ENCODE data around the gene C12orf43.

Gene C12orf43

GRCh38 chr12:121030576-121031212 is 14.4 kb upstream of the C12orf43 start:
- DNase-seq (ENCODE audit: low read depth), result no peak

- no peak for DNase-seq (ENCODE audit: low read depth)
Measured at GRCh38 chr12:121026274-121027045, 10.2 kb upstream of the C12orf43 start.

- no peak for DNase-seq (ENCODE audit: low read depth)
Measured at GRCh38 chr12:121025442-121026226, 9.3 kb upstream of the C12orf43 start.

GRCh38 chr12:121023799-121024198 is 7.5 kb upstream of the C12orf43 start:
- no peak for DNase-seq (ENCODE audit: low read depth)

GRCh38 chr12:121022713-121023112 is 6.4 kb upstream of the C12orf43 start:
- no peak for DNase-seq (ENCODE audit: low read depth)

GRCh38 chr12:121021754-121022153 is 5.5 kb upstream of the C12orf43 start:
- DNase-seq (ENCODE audit: low read depth), result no peak

- DNase-seq (ENCODE audit: low read depth), result no peak
Measured at GRCh38 chr12:121018860-121019617, 2.8 kb upstream of the C12orf43 start.

GRCh38 chr12:121017966-121018491 is 1.7 kb upstream of the C12orf43 start:
- DNase-seq (ENCODE audit: low read depth), result no peak

- DNase-seq (ENCODE audit: low read depth), result no peak
Measured at GRCh38 chr12:121013715-121014114, 2.6 kb downstream of the C12orf43 start.

GRCh38 chr12:121011820-121012219 is 4.5 kb downstream of the C12orf43 start:
- DNase-seq (ENCODE audit: low read depth), result no peak

- no peak for DNase-seq (ENCODE audit: low read depth)
Measured at GRCh38 chr12:121010860-121011259, 5.4 kb downstream of the C12orf43 start.

GRCh38 chr12:121009741-121010140 is 6.5 kb downstream of the C12orf43 start:
- DNase-seq (ENCODE audit: low read depth), result no peak

- DNase-seq (ENCODE audit: low read depth), result no peak
Measured at GRCh38 chr12:121008347-121009098, 7.8 kb downstream of the C12orf43 start.

- peak; percentile 50 for DNase-seq (ENCODE audit: low read depth)
Measured at GRCh38 chr12:121005346-121005815, 10.9 kb downstream of the C12orf43 start.

GRCh38 chr12:121004253-121004815 is 12.0 kb downstream of the C12orf43 start:
- DNase-seq (ENCODE audit: low read depth), result no peak

- DNase-seq (ENCODE audit: low read depth), result no peak
Measured at GRCh38 chr12:121003650-121004049, 12.6 kb downstream of the C12orf43 start.

GRCh38 chr12:121001841-121002483 is 14.3 kb downstream of the C12orf43 start:
- DNase-seq (ENCODE audit: low read depth), result no peak

- no peak for DNase-seq (ENCODE audit: low read depth)
Measured at GRCh38 chr12:121001060-121001459, 15.2 kb downstream of the C12orf43 start.

- DNase-seq (ENCODE audit: low read depth), result no peak
Measured at GRCh38 chr12:121000530-121000929, 15.8 kb downstream of the C12orf43 start.

Data from activated T-cell treated with anti-CD3 and anti-CD28 coated beads for 48 hours (primary cell).